ENCODE data around the gene IL22RA2. TPM values are rescaled to one million over a fixed set of nuclear protein-coding genes. Genes with fewer than 3 reads are reported as not detected.

IL22RA2 gene
- total RNA-seq, 1 experiment from 2014 or later = not detected

DNA sequence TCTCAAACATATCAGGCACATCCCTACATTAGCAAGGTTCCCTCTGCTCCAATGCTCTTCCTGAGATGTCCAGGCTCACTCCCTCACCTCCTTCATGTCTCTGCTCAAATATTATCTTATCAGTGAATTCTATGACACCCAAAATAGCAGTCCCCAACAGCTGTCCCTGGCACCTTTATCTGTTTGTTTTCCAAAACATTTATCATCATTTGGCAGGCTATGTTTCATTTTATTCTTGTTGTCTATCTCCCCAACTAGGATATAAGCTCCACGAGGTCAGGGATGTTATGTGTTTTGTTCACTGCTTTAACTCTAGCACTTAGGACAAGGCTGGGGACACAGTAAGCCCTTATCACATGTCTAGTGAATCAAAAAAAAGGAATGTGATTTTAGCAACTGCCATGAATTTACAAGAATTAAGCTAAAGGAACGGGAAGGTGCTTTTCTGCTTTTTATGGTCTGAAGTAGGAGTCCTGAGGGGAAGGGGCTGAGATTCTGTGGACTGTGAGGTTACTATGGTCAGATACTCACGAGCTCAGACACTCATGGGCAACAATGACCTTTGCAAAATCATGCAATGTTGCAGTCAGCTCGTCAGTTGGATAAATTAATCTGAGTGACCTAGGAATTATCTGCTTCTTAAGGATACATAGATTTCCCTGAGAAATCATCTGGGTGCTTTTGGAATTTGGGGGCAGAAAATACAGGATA, 1.9 kb upstream of the IL22RA2 start:
- no peak overlapping the region for H2AFZ ChIP-seq (ENCODE audit: low read length)
- H3K18ac ChIP-seq (ENCODE audit: insufficient read length, low read depth, low read length) = no peak overlapping the region
- no peaks in the 10 kb centered on the region for H3K27me3 ChIP-seq (ENCODE audit: insufficient read depth, low read length)
- H3K4me1 Mint-ChIP-seq = peaks cover 25 to 29% of the 10 kb centered on the region in 2 experiments
- no peak overlapping the region for H2BK15ac ChIP-seq (ENCODE audit: low read depth, low read length)
- peaks cover 15 to 25% of the 10 kb centered on the region in 2 experiments for H3K9me3 Mint-ChIP-seq
- no peak overlapping the region for H2BK12ac ChIP-seq (ENCODE audit: insufficient read length, low read depth, low read length)
- TF ChIP-seq, protein P1, sequence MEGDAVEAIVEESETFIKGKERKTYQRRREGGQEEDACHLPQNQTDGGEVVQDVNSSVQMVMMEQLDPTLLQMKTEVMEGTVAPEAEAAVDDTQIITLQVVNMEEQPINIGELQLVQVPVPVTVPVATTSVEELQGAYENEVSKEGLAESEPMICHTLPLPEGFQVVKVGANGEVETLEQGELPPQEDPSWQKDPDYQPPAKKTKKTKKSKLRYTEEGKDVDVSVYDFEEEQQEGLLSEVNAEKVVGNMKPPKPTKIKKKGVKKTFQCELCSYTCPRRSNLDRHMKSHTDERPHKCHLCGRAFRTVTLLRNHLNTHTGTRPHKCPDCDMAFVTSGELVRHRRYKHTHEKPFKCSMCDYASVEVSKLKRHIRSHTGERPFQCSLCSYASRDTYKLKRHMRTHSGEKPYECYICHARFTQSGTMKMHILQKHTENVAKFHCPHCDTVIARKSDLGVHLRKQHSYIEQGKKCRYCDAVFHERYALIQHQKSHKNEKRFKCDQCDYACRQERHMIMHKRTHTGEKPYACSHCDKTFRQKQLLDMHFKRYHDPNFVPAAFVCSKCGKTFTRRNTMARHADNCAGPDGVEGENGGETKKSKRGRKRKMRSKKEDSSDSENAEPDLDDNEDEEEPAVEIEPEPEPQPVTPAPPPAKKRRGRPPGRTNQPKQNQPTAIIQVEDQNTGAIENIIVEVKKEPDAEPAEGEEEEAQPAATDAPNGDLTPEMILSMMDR (conservative IDR thresholded peaks at IDR 0.05) = no peak
- no peak overlapping the region for H3K27ac Mint-ChIP-seq
- no peaks in the 10 kb centered on the region for H3K23me2 ChIP-seq (ENCODE audit: insufficient read length, low read depth, low read length, poor library complexity, severe bottlenecking)
- H4K5ac ChIP-seq (ENCODE audit: insufficient read length, low read depth, low read length) = no peak overlapping the region
- no peaks in the 10 kb centered on the region for H4K20me1 ChIP-seq (ENCODE audit: control insufficient read depth, insufficient read depth, insufficient read length)
- H3K9me3 ChIP-seq (ENCODE audit: control insufficient read depth, low read depth, low read length) = no peaks in the 10 kb centered on the region
- no peak for DNase-seq
- H3K56ac ChIP-seq (ENCODE audit: insufficient read length, low read depth, low read length) = no peak overlapping the region
- no peak overlapping the region for H3K27ac ChIP-seq (ENCODE audit: insufficient read length, low read depth, low read length)
- H4K91ac ChIP-seq (ENCODE audit: insufficient read length, low read depth, low read length) = no peak overlapping the region
- no CpG with 5 or more reads among the region's 4 CpGs for WGBS (ENCODE audit: extremely low coverage, insufficient read length, low lambda C conversion rate)
- H3K14ac ChIP-seq (ENCODE audit: insufficient read depth, low read length) = no peak overlapping the region
- H3K4ac ChIP-seq (ENCODE audit: low read depth, low read length) = no peak overlapping the region
- no peak overlapping the region for H2AK5ac ChIP-seq (ENCODE audit: insufficient read length, low read length)
- H3K79me2 ChIP-seq (ENCODE audit: insufficient read depth, low read length) = no peaks in the 10 kb centered on the region
- no peaks in the 10 kb centered on the region for H3K79me1 ChIP-seq (ENCODE audit: insufficient read depth, low read depth, low read length, poor library complexity, severe bottlenecking)
- H3K4me1 ChIP-seq (ENCODE audit: insufficient read depth, low read length) = peaks cover 4% of the 10 kb centered on the region; the same call in 1 of the 2 replicates
- no peak overlapping the region for H2BK120ac ChIP-seq (ENCODE audit: low read depth, low read length, poor library complexity, severe bottlenecking)
- no peak overlapping the region for H3K4me3 Mint-ChIP-seq
- H2BK20ac ChIP-seq (ENCODE audit: low read depth, low read length, poor library complexity, severe bottlenecking) = no peak overlapping the region
- H3K4me2 ChIP-seq (ENCODE audit: insufficient read depth, insufficient read length, low read length) = no peak overlapping the region
- no peak overlapping the region for H3T11ph ChIP-seq (ENCODE audit: low read length)
- H3K23ac ChIP-seq (ENCODE audit: insufficient read length, low read depth, low read length) = no peak overlapping the region
- H2BK5ac ChIP-seq (ENCODE audit: insufficient read length, low read length) = no peak overlapping the region
- H3K27me3 Mint-ChIP-seq (ENCODE audit: low read depth) = peaks cover 6% of the 10 kb centered on the region
- H3K36me3 Mint-ChIP-seq (ENCODE audit: insufficient read depth in 1 of 3, low read depth in 3 of 3) = peaks cover 13 to 16% (median 13%) of the 10 kb centered on the region in 3 experiments
- no peak overlapping the region for H3K9ac ChIP-seq (ENCODE audit: extremely low read depth, insufficient read length, low read length)
- H4K8ac ChIP-seq (replicated peaks; ENCODE audit: insufficient read length, low read depth, low read length) = no peak overlapping the region
